Esophagus mucosa (tissue), 1 donor: ENCODE measurements around the gene PTPN11. TPM values are rescaled to one million over a fixed set of nuclear protein-coding genes. Genes with fewer than 3 reads are reported as not detected.
"Not testable (repeated sequence)": the region's sequence is repeated elsewhere in the genome, so short reads cannot be mapped to it uniquely, and the experiment has no call there.

ENCODE experiments used
- ATAC-seq: fragments of 200-7000 bp; cut with Tn5 transposase; one replicate; pipeline ENCODE4 v1.9.1; 2020
- total RNA-seq: library from RNA; stranded (reverse); gene quantifications from one replicate; pipeline ENCODE4 v1.2.4, GENCODE V29; 2023
- donor health status: DM: yes; HTN: yes; CAD: no.

Gene PTPN11
- total RNA-seq, 1 donor from 2014 or later: 53.6 TPM

- ATAC-seq: no peak
Measured at GRCh38 chr12:112409906-112410244, 8.9 kb upstream of the PTPN11 start.

DNA sequence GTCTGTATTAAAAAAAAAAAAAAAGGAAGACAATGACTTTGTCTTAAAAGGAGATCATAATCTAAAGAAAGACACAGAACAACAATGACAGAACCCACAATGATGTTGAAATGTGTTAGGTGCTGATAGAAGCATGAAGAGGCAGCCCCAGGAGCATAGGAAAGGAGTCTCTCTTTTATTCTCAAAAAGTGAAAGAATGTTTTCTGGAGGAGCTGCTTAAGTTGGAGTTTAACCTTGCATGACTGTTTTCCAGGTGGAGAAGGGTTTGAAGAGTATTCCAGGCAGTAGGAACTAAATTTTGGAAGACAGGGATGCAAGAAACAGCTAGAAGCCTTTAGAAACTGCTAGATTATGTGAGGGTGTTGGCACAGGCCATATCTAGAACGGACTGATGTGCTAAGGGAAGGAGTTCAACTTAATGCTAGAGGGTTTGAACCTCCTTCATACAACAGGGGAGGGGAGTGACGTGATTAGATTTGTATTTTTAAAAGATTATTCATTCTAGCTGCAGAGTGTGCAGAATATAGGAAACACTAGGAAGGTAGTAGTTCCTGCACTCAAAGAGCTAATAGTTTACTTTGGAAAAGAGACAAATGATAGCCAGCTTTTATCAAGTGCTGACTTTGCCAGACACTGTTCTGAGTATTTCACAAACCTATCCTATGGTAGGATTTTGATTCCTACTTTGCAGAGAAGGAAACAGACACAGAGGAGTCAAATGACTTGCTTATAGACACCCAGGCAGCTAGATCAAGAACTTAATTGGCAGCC is 4.7 kb upstream of the PTPN11 start:
- ATAC-seq: no peak

DNA sequence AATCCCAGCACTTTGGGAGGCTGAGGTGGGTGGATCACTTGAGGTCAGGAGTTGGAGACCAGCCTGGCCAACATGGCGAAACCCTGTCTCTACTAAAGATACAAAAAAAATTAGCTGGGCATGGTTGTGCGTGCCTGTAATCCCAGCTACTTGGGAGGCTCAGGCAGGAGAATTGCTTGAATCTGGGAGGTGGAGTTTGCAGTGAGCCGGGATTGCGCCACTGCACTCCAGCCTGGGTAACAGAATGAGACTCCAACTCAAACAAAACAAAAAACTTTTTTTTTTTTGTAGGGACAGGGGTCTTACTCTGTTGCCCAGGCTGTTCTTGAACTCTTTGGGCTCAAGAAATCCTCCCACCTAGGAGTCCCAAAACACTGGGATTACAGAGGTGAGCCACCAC is 3.3 kb upstream of the PTPN11 start:
- ATAC-seq: not testable (repeated sequence)

DNA sequence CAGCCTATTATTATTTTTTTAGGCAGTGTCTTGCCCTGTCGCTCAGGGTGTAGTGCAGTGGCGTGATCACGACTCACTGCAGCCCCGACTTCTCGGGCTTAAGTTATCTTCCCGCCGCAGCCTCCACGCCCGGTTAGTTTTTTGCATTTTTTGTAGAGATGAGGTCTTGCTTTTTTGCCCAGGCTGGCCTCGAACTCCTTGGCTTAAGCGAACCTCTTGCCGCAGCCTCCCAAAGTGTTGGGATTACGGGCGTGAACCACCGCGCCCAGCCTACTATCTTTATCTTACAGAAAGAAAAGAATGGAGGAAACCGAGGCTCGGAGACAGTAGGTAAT is 507 bp upstream of the PTPN11 start:
- peak; percentile 2 for ATAC-seq

- ATAC-seq: peak; percentile 82
Measured at GRCh38 chr12:112419297-112420133, 768 bp downstream of the PTPN11 start.

DNA sequence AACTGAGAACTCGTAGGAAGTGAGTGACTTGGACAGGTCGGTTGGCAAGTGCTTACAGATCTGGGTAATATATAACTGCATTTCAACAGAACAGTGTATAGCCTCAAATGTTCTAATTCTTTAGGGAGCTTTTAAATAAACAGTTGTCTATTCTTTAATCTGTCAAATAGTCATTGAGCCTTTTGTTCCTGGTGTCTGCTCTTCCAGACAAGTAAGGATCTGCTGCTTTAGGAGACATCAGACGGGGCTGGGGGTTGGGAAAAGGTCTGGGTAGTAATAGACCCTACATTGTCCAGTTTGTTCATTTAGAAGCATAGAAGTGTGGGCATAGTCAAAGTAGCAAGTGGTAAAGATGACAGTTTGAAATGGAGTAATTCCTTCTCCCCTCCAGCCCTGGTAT is 2.0 kb downstream of the PTPN11 start:
- no peak for ATAC-seq

- no peak for ATAC-seq
Measured at GRCh38 chr12:112421363-112421762, 2.6 kb downstream of the PTPN11 start.

DNA sequence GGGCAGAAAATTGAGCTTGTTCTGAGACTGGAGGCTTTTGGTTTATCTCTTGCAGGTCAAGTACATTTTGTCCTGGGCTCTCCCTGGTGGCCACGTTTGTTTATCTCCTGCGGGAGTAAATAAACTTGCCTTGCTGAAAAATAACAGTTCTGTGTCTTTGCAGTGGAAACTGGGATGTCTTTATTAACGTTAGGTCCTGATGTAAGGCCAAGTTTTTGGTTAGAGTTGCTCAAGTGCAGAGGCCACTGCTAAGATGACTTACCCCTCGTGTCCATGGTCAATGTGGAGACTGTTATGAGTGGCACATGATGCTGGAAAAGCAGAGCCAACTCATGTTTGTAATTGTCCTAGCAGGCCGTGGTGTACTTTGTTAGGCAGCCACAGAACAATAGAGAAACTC is 3.8 kb downstream of the PTPN11 start:
- no peak for ATAC-seq

DNA sequence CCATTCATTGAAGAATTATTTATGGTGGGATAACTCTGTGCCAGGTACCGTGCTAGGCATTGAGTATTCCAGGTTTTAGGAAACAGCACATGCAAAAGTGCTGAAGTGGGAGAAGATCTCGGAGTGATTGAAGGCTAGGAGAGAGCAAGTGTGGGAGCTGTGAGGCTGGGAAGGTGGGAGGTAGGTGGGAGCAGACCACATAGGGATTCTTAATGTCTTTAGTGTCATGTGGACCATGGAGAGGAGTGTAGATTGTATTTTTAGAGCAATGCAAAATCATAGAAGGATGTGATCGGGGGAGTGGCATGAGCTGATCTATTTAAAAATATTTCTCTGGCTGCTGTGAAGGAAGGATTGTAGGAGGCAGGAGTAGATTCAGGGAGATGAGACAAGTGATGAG is 5.4 kb downstream of the PTPN11 start:
- no peak for ATAC-seq

DNA sequence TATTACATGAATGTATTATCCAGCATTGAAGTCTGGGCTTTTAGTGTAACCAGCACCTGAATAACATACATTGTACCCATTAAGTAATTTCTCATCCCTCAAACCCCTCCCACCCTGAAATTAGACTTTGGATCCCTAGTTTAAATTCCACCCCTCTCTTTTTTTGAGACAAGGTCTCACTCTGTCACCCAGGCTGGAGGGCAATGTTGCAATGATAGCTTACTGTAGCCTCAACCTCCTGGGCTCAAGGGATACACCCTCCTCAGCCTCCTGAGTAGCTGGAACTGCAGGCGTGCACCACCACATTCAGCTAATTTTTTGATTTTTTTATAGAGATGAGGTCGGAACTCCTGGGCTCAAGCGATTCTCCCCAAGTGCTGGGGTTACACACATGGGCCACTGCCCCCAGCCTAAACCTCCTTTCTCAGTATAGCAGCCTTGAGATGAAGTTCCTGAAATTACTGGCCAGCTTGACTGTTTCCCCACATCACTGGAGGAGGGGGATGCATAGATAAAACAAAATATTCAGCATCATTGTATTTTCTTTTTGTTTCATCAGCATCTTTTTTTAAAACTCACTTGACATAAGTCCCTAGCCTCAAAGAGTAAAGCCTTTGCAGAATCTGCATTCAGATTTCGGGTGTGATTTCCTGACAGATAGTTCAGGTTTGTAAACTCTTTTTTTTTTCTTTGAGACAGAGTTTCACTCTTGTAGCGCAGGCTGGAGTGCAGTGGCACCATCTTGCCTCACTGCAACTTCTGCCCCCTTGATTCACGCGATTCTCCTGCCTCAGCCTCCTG is 7.0 kb downstream of the PTPN11 start:
- no peak for ATAC-seq

- no peak for ATAC-seq
Measured at GRCh38 chr12:112427760-112428159, 9.0 kb downstream of the PTPN11 start.

- no peak for ATAC-seq
Measured at GRCh38 chr12:112430929-112431328, 12.2 kb downstream of the PTPN11 start.

DNA sequence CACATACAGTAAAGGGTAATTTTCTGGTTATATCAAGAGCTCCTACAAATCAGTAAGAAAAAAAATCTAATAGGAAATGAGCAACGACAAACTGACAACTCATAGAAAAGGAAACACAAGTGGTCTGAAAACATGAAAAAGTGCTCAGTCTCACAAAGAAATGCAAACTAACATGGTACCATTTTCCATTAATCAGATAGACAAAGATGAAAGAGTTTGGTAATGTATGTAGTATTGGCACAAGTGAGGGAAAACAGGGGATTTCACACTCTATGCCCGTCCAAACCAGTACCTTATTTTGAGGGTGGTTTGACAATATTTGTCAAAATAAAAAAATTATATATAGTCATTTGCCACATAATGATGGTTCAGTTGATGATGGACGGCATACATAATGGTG is 13.2 kb downstream of the PTPN11 start:
- no peak for ATAC-seq

- no peak for ATAC-seq
Measured at GRCh38 chr12:112433551-112433950, 14.8 kb downstream of the PTPN11 start.

GRCh38 chr12:112438645-112439044 is 19.9 kb downstream of the PTPN11 start:
- ATAC-seq: not testable (repeated sequence)

- ATAC-seq: no peak
Measured at GRCh38 chr12:112439769-112440168, 21.0 kb downstream of the PTPN11 start.

GRCh38 chr12:112440653-112441052 is 21.9 kb downstream of the PTPN11 start:
- not testable (repeated sequence) for ATAC-seq

DNA sequence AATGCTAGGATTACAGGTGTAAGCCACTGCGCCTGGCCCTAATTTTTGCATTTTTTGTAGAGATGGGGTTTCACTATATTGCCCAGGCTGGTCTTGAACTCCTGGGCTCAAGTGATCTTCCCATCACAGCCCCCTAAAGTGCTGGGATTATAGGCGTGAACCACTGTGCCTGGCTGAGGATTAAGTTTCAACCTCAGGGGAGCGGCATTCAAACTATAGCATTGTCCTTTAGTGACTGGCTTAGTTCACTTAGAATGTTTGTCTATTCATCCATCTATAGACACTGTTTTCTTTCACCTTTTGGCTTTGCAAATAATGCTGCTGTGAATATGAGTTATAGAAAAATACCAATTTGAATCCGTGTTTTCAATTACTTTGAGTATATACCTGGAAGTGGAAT is 25.2 kb downstream of the PTPN11 start:
- no peak for ATAC-seq

DNA sequence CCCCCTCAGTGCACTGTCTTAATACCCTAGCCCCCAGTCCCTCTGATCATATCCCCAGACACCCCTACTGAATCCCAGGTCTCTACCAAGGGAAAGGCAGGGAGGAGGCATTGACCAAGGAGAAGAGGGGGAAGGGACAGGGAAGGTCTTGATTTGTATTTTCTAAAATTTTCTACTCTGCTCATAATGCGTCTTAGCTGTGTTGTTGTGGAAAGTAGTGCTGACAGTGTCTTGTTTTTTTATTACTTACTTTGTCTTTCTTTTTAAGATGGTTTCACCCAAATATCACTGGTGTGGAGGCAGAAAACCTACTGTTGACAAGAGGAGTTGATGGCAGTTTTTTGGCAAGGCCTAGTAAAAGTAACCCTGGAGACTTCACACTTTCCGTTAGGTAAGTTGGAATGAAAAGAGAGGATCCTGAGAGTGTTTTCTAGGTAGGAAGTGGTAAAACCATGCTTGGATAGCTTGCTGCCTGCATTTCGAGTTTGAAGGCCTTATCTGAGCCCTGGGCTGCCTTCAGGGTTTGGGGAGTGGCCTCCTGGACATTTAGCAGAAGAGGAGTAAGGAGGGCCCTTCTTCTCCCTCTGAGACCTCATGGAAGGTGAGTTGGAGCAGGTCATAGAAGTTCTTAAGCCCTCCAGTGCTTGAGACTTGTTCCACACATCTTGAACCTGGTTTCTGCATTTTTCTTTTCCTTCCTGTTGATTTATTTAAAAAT is 27.4 kb downstream of the PTPN11 start:
- ATAC-seq: no peak

- no peak for ATAC-seq
Measured at GRCh38 chr12:112447106-112447505, 28.4 kb downstream of the PTPN11 start.

DNA sequence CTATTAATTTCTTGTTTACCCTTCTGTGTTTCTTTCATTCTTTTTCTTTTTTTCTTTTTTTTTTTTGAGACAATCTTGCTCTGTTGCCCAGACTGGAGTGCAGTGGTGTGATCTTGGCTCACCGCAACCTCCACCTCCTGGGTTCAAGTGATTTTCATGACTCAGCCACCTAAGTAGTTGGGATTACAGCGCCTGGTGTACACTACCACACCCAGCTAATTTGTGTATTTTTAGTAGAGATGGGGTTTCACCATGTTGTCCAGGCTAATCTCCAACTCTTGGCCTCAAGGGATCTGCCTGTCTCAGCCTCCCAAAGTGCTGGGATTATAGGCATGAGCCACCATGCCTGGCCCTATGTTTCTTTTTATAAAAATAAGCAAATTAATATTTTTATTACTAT is 29.4 kb downstream of the PTPN11 start:
- ATAC-seq: peak; percentile 77

- no peak for ATAC-seq
Measured at GRCh38 chr12:112450725-112451124, 32.0 kb downstream of the PTPN11 start.

DNA sequence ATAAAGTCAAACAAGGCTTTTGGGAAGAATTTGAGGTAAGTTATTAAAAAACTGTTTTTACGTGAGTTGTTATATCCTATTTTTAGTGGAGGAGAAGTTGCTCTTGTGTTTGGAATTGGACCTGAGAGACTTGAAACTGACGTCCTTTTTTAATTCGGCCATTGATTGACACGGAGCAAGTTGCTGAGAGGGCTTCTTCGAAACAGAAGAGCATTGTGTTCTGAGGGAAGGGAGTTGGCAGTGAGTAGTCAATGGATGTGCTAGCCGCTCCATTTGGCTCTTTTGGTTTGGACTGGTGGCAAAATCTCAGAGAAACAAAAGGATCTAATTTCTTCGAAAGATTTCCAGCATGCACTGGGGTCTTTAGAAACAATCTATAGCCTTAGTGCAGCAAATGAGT is 37.3 kb downstream of the PTPN11 start:
- no peak for ATAC-seq
